GM19099 (cell line): ENCODE results near the gene STPG4.

Source experiments
- POLR2A ChIP-seq: IDR thresholded peaks from 3 replicates; pipeline ENCODE4 v1.6.1; 2011; ENCODE audit warnings: low read depth; ENCODE audit not compliant: insufficient read length; ENCODE audit errors: extremely low read depth

STPG4 gene

DNA sequence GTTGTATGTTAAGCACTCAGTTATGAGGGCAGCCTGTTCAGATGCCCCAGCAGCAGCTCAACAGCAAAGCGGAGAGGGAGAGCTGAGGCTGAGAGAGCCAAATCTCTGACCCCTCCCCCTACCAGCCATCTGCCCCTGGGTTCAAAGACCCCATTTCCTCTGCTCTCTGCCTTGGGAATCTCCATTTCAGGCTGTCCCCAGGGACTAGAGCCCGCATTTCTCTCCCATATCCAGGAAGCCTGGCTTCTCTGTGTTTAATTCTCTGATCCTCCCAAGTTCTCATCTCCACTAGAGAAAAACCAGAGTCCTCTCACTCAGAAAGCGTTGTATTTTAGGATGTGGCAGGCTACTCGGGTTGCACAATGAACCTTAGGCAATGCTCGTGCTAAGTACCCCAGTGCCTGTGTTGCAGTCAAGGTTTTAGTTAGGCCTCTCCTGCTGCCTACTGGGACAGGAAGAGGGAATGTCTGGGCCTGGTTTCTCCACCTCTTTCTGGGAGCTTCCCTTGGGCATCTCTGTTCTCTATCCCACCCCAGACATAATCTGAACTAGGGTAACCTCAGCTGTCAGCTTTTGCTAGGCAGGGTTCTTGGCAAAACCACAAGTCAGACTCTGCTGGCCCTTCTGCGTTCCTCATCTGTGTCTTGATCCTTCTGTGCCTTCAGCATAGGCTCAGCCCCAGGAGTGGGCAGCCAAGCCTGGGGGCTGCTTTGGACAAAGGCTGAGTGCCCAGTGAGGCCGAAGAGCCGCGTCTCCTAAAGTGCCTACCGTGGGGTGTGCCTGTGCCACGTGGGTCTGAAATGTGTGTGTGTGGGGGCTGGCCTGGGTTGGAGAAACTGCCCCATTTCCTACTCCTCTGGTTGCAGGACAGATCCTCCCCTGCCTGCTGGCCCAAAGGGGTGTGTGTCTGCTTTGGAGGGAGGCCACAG lies 96.8 kb downstream of the STPG4 start:
- no peak for TF ChIP-seq POLR2A

DNA sequence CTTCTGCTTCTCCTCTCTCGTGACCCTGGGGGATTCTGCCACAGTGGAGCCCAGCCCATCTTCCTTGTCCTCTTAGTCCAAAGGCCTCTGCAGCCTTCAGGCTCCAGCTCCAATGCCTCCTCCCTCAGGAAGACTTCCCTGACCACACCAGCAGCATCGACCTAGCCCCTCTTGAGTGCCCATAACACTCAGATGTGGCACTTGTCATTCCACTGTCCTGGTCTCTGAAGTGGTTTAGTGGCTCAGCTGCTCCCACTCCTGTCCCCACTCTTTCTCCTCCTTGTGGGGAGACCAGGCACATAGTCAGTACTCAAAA lies 97.5 kb downstream of the STPG4 start:
- no peak for TF ChIP-seq POLR2A

DNA sequence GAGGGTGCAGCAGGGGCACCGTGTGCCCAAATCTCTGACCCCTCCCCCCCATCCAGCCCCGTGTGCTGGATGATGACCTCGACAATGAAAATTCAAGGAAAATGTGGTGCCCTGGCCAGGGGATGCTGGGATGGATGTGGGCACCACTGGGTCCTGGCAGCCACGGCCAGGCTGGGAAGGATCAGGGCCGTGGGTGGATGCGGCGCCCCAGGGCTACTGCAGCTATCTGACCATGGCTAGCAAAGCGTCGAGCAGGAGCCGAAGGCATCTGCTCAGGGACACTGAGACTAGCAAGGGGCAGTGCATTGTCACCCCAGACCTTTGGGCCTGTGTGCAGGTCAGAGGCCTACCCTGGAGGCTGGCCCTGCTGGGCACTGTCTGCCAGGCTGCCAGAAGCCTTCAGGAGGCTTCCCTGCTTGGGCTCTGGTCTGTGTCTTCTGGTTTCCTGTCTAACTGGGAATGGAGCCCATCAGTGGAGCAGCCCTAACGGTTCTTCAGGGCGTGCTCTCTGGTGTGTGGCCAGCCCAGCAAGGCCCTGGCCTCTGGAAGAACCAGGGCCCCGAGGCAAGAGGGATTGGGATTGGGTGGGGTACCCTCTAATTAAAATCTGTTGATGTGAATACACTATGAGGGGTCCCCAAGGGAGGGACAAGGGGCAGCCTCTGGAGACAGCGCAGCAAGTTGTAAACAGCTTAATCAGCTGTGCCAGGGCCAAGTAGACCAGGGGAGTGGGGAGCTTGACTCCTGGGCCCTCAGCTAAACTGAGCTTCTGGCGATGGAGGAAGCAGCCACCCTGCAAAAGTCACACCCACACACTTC lies 98.0 kb downstream of the STPG4 start:
- no peak for TF ChIP-seq POLR2A

DNA sequence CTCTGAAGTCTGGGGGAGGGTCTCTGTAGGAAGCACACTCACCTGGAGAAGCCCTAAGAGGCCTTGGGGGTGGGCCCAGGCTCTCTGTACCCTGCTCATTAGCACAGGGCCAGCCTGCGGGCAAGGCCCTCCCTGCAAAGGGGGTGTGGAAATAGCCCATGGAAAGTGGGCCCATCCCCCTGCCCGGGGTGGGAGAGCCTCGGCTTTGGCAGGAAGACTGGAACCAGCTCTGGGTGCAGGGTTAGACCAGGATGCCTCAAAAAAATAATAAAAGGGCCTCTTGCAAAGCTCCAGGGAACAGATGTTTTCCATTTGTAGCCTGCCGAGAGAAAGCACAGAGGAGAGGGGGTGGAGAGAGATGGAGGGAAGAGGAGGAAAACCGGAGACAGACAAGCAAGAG lies 98.7 kb downstream of the STPG4 start:
- no peak for TF ChIP-seq POLR2A

DNA sequence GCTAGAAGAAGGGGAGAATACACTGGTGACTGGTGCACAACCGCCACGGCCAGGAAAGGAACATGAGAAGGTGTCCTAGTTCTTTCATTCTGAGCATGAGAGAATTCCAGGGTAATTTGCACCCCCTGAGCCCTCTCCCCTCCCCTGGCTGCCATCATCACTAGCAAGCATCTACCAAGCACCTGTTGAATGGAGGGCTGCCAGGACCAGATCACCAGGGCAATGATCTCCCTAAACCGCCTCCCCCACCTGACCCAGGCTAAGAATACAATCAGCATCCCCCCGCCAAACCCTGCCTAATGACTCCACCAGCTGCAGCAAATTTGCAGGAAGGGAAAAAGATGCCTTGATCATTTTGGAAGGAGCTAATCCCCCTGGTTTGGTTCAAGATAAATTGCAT lies 100.2 kb downstream of the STPG4 start:
- TF ChIP-seq POLR2A: no peak

DNA sequence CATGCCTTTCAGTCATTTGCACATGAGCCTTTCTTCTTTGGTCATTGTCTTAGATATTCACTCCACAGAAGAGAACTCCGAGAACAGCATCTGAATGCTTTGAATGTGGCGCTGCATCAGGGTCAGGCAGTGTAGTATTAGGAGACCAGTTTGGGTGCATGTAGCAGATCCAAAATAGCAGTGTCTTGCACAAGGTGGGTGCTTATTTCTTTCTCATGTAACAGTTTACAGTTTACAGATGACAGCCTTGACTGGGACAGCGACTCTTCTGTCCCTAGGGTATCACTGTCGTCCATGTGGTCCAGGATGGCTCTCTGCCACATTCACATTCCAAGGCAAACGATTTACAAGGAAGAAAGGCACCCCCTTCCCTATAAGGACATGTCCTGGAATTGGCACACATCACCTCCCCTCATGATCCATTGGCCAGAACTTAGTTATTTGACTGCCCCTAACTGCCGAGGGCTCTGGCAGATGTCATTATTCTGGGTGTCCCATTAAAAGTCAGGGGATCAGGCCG lies 101.0 kb downstream of the STPG4 start:
- TF ChIP-seq POLR2A: no peak

DNA sequence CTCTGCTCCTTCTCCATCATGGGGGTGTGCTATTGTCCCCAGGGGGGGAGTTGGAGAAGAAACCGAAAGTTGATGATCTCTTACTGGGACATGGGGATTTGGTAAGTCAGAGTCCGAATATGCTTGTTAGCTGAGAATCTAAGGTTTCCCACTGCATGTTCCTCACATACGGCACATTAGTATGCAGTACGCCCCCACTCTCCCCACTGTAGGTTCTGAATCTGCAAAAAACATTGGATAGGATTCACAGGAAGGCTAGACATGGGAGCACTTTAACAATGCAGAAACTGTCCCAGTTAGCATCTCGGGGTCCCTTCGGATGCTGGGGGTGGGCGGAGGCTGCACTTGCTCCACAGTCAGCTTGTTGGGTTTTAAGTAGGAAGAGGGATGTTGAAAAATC lies 102.3 kb downstream of the STPG4 start:
- TF ChIP-seq POLR2A: no peak

DNA sequence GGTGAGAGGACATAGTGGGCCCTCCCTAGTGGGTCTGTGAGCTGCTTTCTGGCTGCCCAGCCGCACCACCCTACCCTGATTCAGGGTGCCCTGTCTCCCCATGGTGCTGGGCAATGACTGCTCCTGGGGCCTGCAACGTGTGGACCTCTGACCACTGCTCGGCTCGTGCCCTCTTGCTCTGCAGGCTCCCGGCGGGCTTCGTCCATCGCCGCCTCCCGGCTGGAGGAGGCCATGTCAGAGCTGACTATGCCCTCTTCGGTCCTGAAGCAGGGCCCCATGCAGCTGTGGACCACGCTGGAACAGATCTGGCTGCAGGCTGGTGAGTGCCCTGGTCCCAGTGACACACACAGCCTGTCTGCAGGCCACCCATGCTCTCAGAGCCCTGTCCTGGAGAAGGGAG lies 103.5 kb downstream of the STPG4 start:
- no peak for TF ChIP-seq POLR2A

DNA sequence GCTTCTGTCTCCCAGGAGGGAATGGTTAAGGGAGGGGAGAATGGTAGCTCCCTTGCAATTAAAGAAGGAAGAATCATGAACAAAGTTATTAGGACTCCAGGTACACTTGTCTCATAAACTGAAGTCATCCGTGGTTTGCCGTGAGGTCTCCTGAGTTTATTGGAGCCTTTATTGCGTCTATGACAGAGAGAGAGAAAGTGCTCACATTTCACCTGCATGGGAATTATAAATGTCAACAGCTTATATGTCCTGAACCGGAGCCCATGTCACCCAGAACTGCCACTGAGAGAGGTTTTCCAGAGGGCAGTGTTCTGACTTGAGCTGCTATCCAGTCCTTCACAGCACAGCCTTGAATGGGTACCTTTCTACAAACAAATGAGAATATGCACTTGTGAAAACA lies 104.3 kb downstream of the STPG4 start:
- TF ChIP-seq POLR2A: no peak

DNA sequence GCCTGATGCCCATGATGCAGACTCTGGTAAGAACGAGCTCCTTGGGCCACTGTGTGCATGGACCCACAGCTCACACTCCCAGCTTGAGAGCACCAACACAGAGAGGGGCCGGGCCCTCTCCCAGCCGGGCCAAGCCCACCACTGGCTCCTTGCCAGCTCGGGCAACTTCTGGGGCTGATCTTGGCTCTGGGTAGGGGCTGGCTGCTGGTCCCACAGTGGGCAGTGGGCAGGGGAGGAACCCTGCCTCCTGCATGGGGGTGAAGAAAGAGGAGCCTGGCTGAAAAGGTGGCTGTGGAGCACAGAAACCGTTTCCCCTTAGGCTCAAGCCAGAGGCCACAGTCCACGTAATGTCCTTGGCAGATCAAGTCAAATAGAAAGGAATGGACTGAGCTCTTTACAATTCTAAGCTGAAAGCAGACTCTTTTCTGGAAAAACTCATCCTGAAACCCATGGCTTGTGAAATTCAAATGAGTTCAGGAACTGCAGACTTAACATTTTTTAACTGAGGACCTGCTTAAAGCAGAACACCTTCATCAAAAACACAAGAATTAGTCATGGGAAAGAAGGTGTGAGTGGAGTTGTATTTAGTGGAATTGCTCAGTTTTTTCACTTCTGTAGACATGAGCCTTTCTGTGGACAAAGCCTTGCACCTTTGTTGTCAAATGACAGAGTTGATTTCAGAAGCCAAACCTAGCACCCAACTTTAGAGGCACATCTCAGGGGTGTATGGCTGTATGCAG lies 104.9 kb downstream of the STPG4 start:
- no peak for TF ChIP-seq POLR2A

DNA sequence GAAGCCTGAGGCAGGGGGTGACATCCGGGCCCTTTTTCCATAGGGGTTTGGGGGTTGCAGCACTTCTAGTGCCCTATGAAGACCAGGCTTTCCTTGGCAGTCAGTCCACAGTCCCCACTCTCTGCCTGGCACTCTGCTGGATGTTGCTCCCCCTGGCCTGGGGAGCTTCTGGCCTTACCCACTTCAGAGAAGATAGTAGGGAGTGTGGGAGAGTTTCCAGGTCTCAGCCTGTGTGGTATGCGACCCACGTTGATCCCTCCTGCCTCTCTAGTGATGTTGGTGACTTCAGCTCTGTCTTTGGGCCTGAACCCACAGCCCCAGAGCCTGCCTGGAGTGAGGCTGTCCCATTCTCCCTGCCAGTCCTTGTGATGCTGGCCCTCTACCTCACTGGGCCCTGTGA lies 105.6 kb downstream of the STPG4 start:
- TF ChIP-seq POLR2A: no peak

DNA sequence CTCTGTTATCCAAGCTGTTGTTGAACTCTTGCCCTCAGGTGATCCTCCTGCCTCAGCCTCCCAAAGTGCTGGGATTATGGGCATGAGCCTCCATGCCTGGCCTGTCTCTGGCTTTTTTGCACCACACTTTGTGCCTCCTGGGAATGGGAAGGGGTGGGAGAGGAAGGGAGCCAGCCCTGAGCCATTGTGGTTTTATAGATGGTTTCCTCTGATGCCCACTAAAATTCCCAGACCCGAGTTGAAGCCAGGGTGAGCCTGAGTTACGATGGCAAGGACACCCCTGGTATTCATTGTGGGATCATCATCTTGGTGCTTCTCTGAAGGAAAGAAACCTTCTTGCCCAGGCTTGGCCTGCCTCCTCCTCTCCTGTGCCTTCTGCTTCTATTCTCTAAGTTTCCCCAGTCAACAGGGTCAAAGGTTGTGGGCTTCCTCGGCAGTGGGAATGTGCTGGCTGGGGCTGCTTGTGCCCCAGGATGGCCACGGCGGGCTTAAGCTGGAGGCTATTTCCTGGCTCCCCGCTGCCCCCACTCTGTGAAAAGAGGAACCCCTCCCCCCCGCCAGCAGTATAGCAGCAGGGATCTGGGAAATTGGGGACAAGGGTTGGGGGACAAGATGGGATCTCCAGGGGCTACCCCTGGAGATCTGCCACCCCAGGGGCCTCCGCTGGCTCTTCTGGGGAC lies 106.2 kb downstream of the STPG4 start:
- TF ChIP-seq POLR2A: no peak

DNA sequence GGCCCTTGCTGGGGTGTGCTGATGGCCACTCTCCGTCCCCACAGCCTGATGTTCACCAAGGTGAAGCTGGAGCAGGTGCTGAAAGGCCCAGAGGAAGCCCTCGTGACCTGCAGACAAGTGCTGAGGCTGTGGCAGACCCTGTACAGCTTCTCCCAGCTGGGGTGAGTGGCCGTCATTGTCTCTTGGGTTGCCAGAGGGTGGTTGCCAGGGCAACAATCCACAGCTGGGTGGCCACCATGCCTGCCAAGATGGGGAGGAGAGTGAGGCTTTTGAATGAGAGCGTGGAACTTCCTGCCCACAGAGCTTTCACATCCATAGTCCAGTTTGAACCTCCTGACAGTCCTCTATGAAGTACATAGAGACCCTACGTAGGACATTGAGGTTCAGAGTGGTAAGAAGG lies 108.8 kb downstream of the STPG4 start:
- TF ChIP-seq POLR2A: no peak

DNA sequence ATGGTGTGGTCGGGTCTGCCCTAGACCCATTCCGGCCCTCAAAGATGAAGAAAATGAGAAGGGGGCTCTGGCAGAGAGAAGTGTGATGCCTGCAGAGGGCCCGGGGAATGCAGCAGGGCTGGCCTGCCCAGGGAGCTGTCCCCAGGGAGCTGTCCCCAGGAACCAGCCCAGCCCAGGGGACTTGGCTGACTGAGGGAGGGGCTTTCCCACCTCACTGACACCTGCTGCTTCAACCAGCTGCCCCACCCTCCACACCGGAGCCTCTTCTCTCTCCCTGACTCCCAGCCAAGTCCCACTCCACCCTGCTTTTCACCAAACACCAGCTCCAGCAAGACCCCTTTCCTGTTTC lies 111.2 kb downstream of the STPG4 start:
- TF ChIP-seq POLR2A: no peak
